Subcutaneous adipose tissue (tissue), 4 donors: ENCODE data around the gene PLCB2. TPM values are rescaled to one million over a fixed set of nuclear protein-coding genes. Genes with fewer than 3 reads are reported as not detected.

ENCODE experiments used
- CTCF ChIP-seq: fragments of 450-650 bp; IDR thresholded peaks from one replicate; pipeline ENCODE4 v1.5.1; 2016; ENCODE audit warnings: low read depth, mild to moderate bottlenecking, control low read depth, antibody characterized with exemption, moderate library complexity
- total RNA-seq, 4 donors: library from RNA; depleted of rRNA; stranded (reverse); fragments of >200 nt; gene quantifications; one replicate each; pipeline ENCODE4 v1.1.0, GENCODE V29; 2016

Gene PLCB2, protein sequence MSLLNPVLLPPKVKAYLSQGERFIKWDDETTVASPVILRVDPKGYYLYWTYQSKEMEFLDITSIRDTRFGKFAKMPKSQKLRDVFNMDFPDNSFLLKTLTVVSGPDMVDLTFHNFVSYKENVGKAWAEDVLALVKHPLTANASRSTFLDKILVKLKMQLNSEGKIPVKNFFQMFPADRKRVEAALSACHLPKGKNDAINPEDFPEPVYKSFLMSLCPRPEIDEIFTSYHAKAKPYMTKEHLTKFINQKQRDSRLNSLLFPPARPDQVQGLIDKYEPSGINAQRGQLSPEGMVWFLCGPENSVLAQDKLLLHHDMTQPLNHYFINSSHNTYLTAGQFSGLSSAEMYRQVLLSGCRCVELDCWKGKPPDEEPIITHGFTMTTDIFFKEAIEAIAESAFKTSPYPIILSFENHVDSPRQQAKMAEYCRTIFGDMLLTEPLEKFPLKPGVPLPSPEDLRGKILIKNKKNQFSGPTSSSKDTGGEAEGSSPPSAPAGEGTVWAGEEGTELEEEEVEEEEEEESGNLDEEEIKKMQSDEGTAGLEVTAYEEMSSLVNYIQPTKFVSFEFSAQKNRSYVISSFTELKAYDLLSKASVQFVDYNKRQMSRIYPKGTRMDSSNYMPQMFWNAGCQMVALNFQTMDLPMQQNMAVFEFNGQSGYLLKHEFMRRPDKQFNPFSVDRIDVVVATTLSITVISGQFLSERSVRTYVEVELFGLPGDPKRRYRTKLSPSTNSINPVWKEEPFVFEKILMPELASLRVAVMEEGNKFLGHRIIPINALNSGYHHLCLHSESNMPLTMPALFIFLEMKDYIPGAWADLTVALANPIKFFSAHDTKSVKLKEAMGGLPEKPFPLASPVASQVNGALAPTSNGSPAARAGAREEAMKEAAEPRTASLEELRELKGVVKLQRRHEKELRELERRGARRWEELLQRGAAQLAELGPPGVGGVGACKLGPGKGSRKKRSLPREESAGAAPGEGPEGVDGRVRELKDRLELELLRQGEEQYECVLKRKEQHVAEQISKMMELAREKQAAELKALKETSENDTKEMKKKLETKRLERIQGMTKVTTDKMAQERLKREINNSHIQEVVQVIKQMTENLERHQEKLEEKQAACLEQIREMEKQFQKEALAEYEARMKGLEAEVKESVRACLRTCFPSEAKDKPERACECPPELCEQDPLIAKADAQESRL
- 10 to 100 TPM; 13.8 to 69.7 (median 20.2) TPM for total RNA-seq

- TF ChIP-seq CTCF = no peak
Measured at GRCh38 chr15:40307421-40308211, at the start of gene PLCB2. Gene PLCB2 (minus strand): TSS chr15:40307935. CDS start chr15:40307672, 263 bp downstream.

DNA sequence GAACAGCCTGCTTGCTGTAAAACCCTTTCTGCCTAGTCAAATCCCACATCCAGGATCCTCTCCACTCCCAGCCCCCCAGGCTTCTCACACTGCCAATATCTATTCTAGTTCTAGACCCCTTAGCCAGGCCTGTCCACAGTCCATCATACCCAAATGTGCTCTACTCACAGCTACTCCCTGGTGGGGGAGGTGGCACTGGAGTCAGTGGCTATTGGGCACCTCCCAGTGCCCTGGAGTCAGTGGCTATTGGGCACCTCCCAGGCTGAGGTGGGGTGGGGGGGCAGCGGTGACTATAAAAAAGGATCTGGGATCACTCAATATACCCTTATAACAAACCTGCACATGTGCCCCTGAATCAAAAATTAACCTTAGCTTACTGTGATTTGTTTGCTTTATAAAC is 49.5 kb upstream of the PLCB2 start:
- no peak for TF ChIP-seq CTCF

DNA sequence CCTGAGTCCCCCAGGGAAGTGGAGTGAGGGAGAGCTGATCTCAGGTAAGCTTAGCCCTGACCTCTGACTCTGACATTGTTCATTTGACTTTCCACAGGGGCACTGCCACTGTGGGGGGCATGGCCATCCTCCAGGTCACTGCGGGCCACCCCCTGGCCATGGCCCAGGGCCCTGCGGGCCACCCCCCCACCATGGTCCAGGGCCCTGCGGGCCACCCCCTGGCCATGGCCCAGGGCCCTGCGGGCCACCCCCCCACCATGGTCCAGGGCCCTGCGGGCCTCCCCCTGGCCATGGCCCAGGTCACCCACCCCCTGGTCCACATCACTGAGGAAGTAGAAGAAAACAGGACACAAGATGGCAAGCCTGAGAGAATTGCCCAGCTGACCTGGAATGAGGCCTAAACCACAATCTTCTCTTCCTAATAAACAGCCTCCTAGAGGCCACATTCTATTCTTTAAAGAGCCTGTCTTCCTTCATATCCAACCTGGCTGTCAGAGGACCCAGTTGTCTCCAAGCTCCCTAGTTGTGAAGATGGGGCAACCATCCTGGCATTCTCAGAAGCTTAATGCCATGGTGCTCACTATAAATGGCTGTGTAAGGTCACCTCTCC is 48.3 kb upstream of the PLCB2 start:
- no peak for TF ChIP-seq CTCF

DNA sequence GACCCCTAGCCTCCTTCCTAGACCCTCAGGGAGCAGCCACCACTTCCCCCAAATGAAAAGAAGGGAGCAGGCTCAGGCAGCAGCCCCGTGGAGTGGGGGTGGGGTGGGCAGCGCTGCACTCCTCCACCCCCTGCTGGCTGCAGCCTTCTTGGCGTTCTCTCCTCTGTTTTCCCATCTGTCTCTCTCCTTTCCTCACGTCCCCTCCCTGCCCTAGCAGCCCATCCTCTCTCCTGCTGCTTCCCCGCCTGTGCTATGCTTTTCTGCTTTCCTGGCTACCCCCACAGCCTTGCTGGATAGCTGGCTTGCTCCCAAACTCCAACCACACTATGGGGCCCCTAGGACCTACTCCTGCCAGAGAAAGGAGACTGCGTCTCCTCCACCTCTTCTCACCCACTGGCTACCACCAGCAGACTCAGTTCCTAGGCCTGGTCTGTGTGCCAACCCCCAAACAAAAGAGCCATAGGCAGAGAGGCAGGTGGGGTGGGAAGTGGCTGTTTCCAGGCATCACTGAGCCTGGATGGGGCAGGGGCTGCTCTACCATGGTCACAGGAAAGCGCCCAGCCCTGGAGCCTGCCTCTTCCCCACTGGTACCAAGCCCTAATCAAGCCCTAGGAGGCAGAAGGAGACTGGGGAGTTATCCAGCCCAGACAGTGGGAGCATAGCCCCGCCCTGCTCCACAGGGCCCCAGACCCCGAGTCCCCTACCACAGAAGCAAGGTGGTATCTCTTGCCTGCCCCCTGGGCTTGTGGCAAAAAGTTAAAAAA is 46.9 kb upstream of the PLCB2 start:
- TF ChIP-seq CTCF = no peak

GRCh38 chr15:40353697-40354096 is 46.0 kb upstream of the PLCB2 start:
- no peak for TF ChIP-seq CTCF
